Activated naive CD8-positive, alpha-beta T cell treated with anti-CD3 and anti-CD28 coated beads for 36 hours (primary cell): Measurements from ENCODE around the gene KASH5. TPM values are rescaled to one million over a fixed set of nuclear protein-coding genes. Genes with fewer than 3 reads are reported as not detected.
"Not testable (repeated sequence)": the region's sequence is repeated elsewhere in the genome, so short reads cannot be mapped to it uniquely, and the experiment has no call there.

Source experiments
- DNase-seq: peaks from one replicate; pipeline ENCODE4 v3.0.0; 2021
- H3K27ac Mint-ChIP-seq: one replicate; pipeline ENCODE4 v1.8.0; 2022; ENCODE audit warnings: mild to moderate bottlenecking, moderate library complexity, mixed read lengths
- H3K27me3 Mint-ChIP-seq: one replicate; pipeline ENCODE4 v1.8.0; 2022; ENCODE audit warnings: mild to moderate bottlenecking, mixed read lengths
- H3K36me3 Mint-ChIP-seq: one replicate; pipeline ENCODE4 v1.8.0; 2021; ENCODE audit warnings: mild to moderate bottlenecking, mixed read lengths
- H3K4me1 Mint-ChIP-seq: one replicate; pipeline ENCODE4 v1.8.0; 2021; ENCODE audit warnings: mixed read lengths
- H3K4me3 Mint-ChIP-seq: one replicate; pipeline ENCODE4 v1.8.0; 2022; ENCODE audit warnings: mild to moderate bottlenecking, moderate library complexity, mixed read lengths
- H3K9me3 Mint-ChIP-seq: one replicate; pipeline ENCODE4 v1.8.0; 2022; ENCODE audit warnings: mixed read lengths
- total RNA-seq, 2 experiments: library from RNA; stranded (reverse); gene quantifications; one replicate each; pipeline ENCODE4 v1.2.3, GENCODE V29; 2021

Gene KASH5
- total RNA-seq, 2 experiments from 2014 or later, result 0.45 to 1.1 TPM

- Mint-ChIP-seq H3K9me3 (no peaks in the 10 kb centered on the region), H3K27ac (no peak overlapping the region)
These were observed 54.8 kb downstream of the KASH5 start for GRCh38 chr19:49442771-49443365.

GRCh38 chr19:49443366-49444099 lies 55.5 kb downstream of the KASH5 start:
- H3K27me3 Mint-ChIP-seq, result peaks cover 46% of the 10 kb centered on the region
- no peaks in the 10 kb centered on the region for H3K9me3 Mint-ChIP-seq
- H3K4me3 Mint-ChIP-seq, result peak overlapping the region; percentile 79
- peak; percentile 95 for DNase-seq
- H3K36me3 Mint-ChIP-seq, result peaks cover 9% of the 10 kb centered on the region
- H3K27ac Mint-ChIP-seq, result peak overlapping the region; percentile 86
- peaks cover 27% of the 10 kb centered on the region for H3K4me1 Mint-ChIP-seq

More at GRCh38 chr19:49442771-49443365, 54.8 kb downstream of the KASH5 start:
- H3K27me3 Mint-ChIP-seq, result peaks cover 52% of the 10 kb centered on the region
- H3K4me3 Mint-ChIP-seq, result peak overlapping the region; percentile 79
- peaks cover 5% of the 10 kb centered on the region for H3K36me3 Mint-ChIP-seq
- DNase-seq, result peak; percentile 59
- H3K4me1 Mint-ChIP-seq, result peaks cover 22% of the 10 kb centered on the region

- peaks cover 29% of the 10 kb centered on the region for H3K4me1 Mint-ChIP-seq
- peak overlapping the region; percentile 79 for H3K4me3 Mint-ChIP-seq
- H3K27ac Mint-ChIP-seq, H3K9me3 Mint-ChIP-seq, DNase-seq: not testable (repeated sequence)
- H3K27me3 Mint-ChIP-seq, result peaks cover 39% of the 10 kb centered on the region
- H3K36me3 Mint-ChIP-seq, result peaks cover 12% of the 10 kb centered on the region
These were observed 56.2 kb downstream of the KASH5 start for GRCh38 chr19:49444100-49444700.

- DNase-seq, result no peak
- H3K9me3 Mint-ChIP-seq, result no peaks in the 10 kb centered on the region
- peaks cover 37% of the 10 kb centered on the region for H3K4me1 Mint-ChIP-seq
- peaks cover 21% of the 10 kb centered on the region for H3K27me3 Mint-ChIP-seq
- H3K27ac Mint-ChIP-seq, result peak overlapping the region; percentile 69
- H3K4me3 Mint-ChIP-seq, result no peak overlapping the region
- peaks cover 21% of the 10 kb centered on the region for H3K36me3 Mint-ChIP-seq
These were observed 57.9 kb downstream of the KASH5 start for GRCh38 chr19:49445997-49446396.

- H3K27ac Mint-ChIP-seq, result peak overlapping the region; percentile 54
- H3K36me3 Mint-ChIP-seq, result peaks cover 26% of the 10 kb centered on the region
- no peaks in the 10 kb centered on the region for H3K9me3 Mint-ChIP-seq
- peak; percentile 60 for DNase-seq
- H3K4me3 Mint-ChIP-seq, result no peak overlapping the region
- H3K27me3 Mint-ChIP-seq, result peaks cover 5% of the 10 kb centered on the region
- H3K4me1 Mint-ChIP-seq, result peaks cover 37% of the 10 kb centered on the region
These were observed 59.7 kb downstream of the KASH5 start for GRCh38 chr19:49447485-49448431.

GRCh38 chr19:49448432-49448786 lies 60.4 kb downstream of the KASH5 start:
- no peak for DNase-seq
- Mint-ChIP-seq H3K27me3 (no peaks in the 10 kb centered on the region), H3K9me3 (no peaks in the 10 kb centered on the region), H3K36me3 (peaks cover 26% of the 10 kb centered on the region), H3K27ac (peak overlapping the region; percentile 54), H3K4me3 (peak overlapping the region; percentile 30), H3K4me1 (peaks cover 38% of the 10 kb centered on the region)

GRCh38 chr19:49450405-49450804 lies 62.4 kb downstream of the KASH5 start:
- DNase-seq, result no peak
- Mint-ChIP-seq H3K36me3 (peaks cover 30% of the 10 kb centered on the region), H3K27ac (peak overlapping the region; percentile 100), H3K4me1 (peaks cover 37% of the 10 kb centered on the region), H3K4me3 (peak overlapping the region; percentile 99), H3K9me3 (no peaks in the 10 kb centered on the region), H3K27me3 (no peaks in the 10 kb centered on the region)

GRCh38 chr19:49451430-49452181 lies 63.6 kb downstream of the KASH5 start, which contains the start of gene PIH1D1:
Gene PIH1D1 (minus strand): TSS chr19:49451814. CDS start chr19:49451574, 240 bp downstream.
- Mint-ChIP-seq H3K4me3 (peak within 1 kb of the TSS; percentile 99), H3K27ac (peak within 1 kb of the TSS; percentile 100), H3K36me3 (peaks cover 29% of the 10 kb centered on the region), H3K9me3 (no peaks in the 10 kb centered on the region), H3K4me1 (peaks cover 41% of the 10 kb centered on the region), H3K27me3 (no peaks in the 10 kb centered on the region)
- peak; percentile 93 for DNase-seq

- Mint-ChIP-seq H3K9me3 (no peaks in the 10 kb centered on the region), H3K4me3 (peak within 1 kb of the TSS; percentile 99), H3K27ac (peak within 1 kb of the TSS; percentile 100), H3K27me3 (no peaks in the 10 kb centered on the region), H3K36me3 (peaks cover 28% of the 10 kb centered on the region), H3K4me1 (peaks cover 39% of the 10 kb centered on the region)
- DNase-seq, result peak; percentile 99
These were observed 65.1 kb downstream of the KASH5 start, which contains the start of gene ALDH16A1 for GRCh38 chr19:49453013-49453756. Gene ALDH16A1 (plus strand): TSS chr19:49453225. CDS start chr19:49453332, 107 bp downstream.

- H3K36me3 Mint-ChIP-seq, result peaks cover 22% of the 10 kb centered on the region
- peak overlapping the region; percentile 99 for H3K4me3 Mint-ChIP-seq
- H3K4me1 Mint-ChIP-seq, result peaks cover 34% of the 10 kb centered on the region
- H3K9me3 Mint-ChIP-seq, result no peaks in the 10 kb centered on the region
- H3K27me3 Mint-ChIP-seq, result no peaks in the 10 kb centered on the region
- H3K27ac Mint-ChIP-seq, result peak overlapping the region; percentile 100
- DNase-seq, result no peak
These were observed 65.8 kb downstream of the KASH5 start for GRCh38 chr19:49453757-49454240.

GRCh38 chr19:49455773-49456172 lies 67.7 kb downstream of the KASH5 start:
- peaks cover 17% of the 10 kb centered on the region for H3K36me3 Mint-ChIP-seq
- peak overlapping the region; percentile 28 for H3K27ac Mint-ChIP-seq
- H3K4me1 Mint-ChIP-seq, result peaks cover 22% of the 10 kb centered on the region
- no peaks in the 10 kb centered on the region for H3K9me3 Mint-ChIP-seq
- DNase-seq, result no peak
- H3K27me3 Mint-ChIP-seq, result no peaks in the 10 kb centered on the region
- H3K4me3 Mint-ChIP-seq, result no peak overlapping the region

- DNase-seq, result no peak
- Mint-ChIP-seq H3K27ac (peak overlapping the region; percentile 28), H3K36me3 (peaks cover 16% of the 10 kb centered on the region), H3K4me3 (no peak overlapping the region), H3K27me3 (no peaks in the 10 kb centered on the region), H3K9me3 (no peaks in the 10 kb centered on the region), H3K4me1 (peaks cover 22% of the 10 kb centered on the region)
These were observed 68.3 kb downstream of the KASH5 start for GRCh38 chr19:49456326-49456725.

GRCh38 chr19:49458567-49458903 lies 70.5 kb downstream of the KASH5 start:
- no peak for DNase-seq
- Mint-ChIP-seq H3K4me3 (no peak overlapping the region), H3K4me1 (peaks cover 10% of the 10 kb centered on the region), H3K27me3 (no peaks in the 10 kb centered on the region), H3K36me3 (peaks cover 12% of the 10 kb centered on the region), H3K9me3 (no peaks in the 10 kb centered on the region), H3K27ac (no peak overlapping the region)
